ENCODE measurements around the gene JMJD8. TPM values are rescaled to one million over a fixed set of nuclear protein-coding genes. Genes with fewer than 3 reads are reported as not detected.

The JMJD8 gene
- total RNA-seq, 1 donor from 2014 or later = 26.1 TPM

- Mint-ChIP-seq H3K27me3 (ENCODE audit: unreplicated experiment) (peaks cover 10% of the 10 kb centered on the region), H3K36me3 (ENCODE audit: unreplicated experiment) (no peaks in the 10 kb centered on the region), H3K4me3 (ENCODE audit: unreplicated experiment) (peak overlapping the region; percentile 61), H3K9me3 (ENCODE audit: unreplicated experiment) (peaks cover 8% of the 10 kb centered on the region), H3K4me1 (ENCODE audit: low read depth, unreplicated experiment) (no peaks in the 10 kb centered on the region), H3K27ac (ENCODE audit: unreplicated experiment) (no peak overlapping the region)
- no peak for TF ChIP-seq CTCF (IDR thresholded peaks at IDR 0.05; ENCODE audit: partially characterized antibody, unreplicated experiment)
- no peak for DNase-seq
These were observed 49.1 kb downstream of the JMJD8 start for GRCh38 chr16:634996-635395.

- H3K27ac Mint-ChIP-seq (ENCODE audit: unreplicated experiment) = no peak overlapping the region
- TF ChIP-seq CTCF (IDR thresholded peaks at IDR 0.05; ENCODE audit: partially characterized antibody, unreplicated experiment) = no peak
- H3K9me3 Mint-ChIP-seq (ENCODE audit: unreplicated experiment) = peaks cover 14% of the 10 kb centered on the region
- H3K4me1 Mint-ChIP-seq (ENCODE audit: low read depth, unreplicated experiment) = peaks cover 3% of the 10 kb centered on the region
- no peaks in the 10 kb centered on the region for H3K36me3 Mint-ChIP-seq (ENCODE audit: unreplicated experiment)
- H3K27me3 Mint-ChIP-seq (ENCODE audit: unreplicated experiment) = peaks cover 16% of the 10 kb centered on the region
- no peak for DNase-seq
- H3K4me3 Mint-ChIP-seq (ENCODE audit: unreplicated experiment) = peak overlapping the region; percentile 46
These were observed 50.0 kb downstream of the JMJD8 start for GRCh38 chr16:634051-634670.

GRCh38 chr16:633336-634050 is 50.6 kb downstream of the JMJD8 start:
- Mint-ChIP-seq H3K9me3 (ENCODE audit: unreplicated experiment) (peaks cover 17% of the 10 kb centered on the region), H3K27me3 (ENCODE audit: unreplicated experiment) (peaks cover 22% of the 10 kb centered on the region), H3K27ac (ENCODE audit: unreplicated experiment) (no peak overlapping the region), H3K4me1 (ENCODE audit: low read depth, unreplicated experiment) (peaks cover 8% of the 10 kb centered on the region), H3K36me3 (ENCODE audit: unreplicated experiment) (no peaks in the 10 kb centered on the region), H3K4me3 (ENCODE audit: unreplicated experiment) (no peak overlapping the region)
- no peak for TF ChIP-seq CTCF (IDR thresholded peaks at IDR 0.05; ENCODE audit: partially characterized antibody, unreplicated experiment)
- DNase-seq = no peak

GRCh38 chr16:632486-633335 is 51.4 kb downstream of the JMJD8 start:
- Mint-ChIP-seq H3K4me3 (ENCODE audit: unreplicated experiment) (no peak overlapping the region), H3K27ac (ENCODE audit: unreplicated experiment) (no peak overlapping the region), H3K4me1 (ENCODE audit: low read depth, unreplicated experiment) (peaks cover 11% of the 10 kb centered on the region), H3K36me3 (ENCODE audit: unreplicated experiment) (no peaks in the 10 kb centered on the region), H3K27me3 (ENCODE audit: unreplicated experiment) (peaks cover 22% of the 10 kb centered on the region), H3K9me3 (ENCODE audit: unreplicated experiment) (peaks cover 17% of the 10 kb centered on the region)
- no peak for TF ChIP-seq CTCF (IDR thresholded peaks at IDR 0.05; ENCODE audit: partially characterized antibody, unreplicated experiment)
- DNase-seq = peak; percentile 12

All from glutamatergic neuron (in vitro differentiated cells).